Measurements from ENCODE around the gene SGMS1.

SGMS1 gene

DNA sequence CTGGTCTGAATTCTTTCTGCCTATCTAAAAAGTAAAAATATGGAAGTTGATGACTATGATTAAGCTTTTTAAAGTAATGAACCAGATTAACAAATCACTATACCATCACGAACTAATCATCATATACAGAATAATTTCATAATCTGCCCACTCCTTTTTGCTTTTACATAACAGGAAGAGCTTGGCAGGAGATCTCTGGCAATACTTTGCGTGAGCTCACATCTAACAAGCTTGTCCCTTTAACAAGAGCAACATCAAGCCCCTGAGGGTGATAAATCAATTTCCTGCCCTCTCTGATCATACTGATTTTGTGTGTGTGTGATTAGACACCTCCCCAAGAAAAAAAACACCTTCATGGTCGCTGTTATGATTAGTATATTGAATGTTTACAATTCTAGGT is 228.9 kb downstream of the SGMS1 start:
- TF ChIP-seq, protein P1, sequence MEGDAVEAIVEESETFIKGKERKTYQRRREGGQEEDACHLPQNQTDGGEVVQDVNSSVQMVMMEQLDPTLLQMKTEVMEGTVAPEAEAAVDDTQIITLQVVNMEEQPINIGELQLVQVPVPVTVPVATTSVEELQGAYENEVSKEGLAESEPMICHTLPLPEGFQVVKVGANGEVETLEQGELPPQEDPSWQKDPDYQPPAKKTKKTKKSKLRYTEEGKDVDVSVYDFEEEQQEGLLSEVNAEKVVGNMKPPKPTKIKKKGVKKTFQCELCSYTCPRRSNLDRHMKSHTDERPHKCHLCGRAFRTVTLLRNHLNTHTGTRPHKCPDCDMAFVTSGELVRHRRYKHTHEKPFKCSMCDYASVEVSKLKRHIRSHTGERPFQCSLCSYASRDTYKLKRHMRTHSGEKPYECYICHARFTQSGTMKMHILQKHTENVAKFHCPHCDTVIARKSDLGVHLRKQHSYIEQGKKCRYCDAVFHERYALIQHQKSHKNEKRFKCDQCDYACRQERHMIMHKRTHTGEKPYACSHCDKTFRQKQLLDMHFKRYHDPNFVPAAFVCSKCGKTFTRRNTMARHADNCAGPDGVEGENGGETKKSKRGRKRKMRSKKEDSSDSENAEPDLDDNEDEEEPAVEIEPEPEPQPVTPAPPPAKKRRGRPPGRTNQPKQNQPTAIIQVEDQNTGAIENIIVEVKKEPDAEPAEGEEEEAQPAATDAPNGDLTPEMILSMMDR (IDR thresholded peaks at IDR 0.05; ENCODE audit: insufficient read depth, low read depth, low read length, missing control alignments) = no peak
- no peak for DNase-seq (ENCODE audit: low read depth)
- no peak overlapping the region for H3K4me3 ChIP-seq (ENCODE audit: low read depth, low read length)

DNA sequence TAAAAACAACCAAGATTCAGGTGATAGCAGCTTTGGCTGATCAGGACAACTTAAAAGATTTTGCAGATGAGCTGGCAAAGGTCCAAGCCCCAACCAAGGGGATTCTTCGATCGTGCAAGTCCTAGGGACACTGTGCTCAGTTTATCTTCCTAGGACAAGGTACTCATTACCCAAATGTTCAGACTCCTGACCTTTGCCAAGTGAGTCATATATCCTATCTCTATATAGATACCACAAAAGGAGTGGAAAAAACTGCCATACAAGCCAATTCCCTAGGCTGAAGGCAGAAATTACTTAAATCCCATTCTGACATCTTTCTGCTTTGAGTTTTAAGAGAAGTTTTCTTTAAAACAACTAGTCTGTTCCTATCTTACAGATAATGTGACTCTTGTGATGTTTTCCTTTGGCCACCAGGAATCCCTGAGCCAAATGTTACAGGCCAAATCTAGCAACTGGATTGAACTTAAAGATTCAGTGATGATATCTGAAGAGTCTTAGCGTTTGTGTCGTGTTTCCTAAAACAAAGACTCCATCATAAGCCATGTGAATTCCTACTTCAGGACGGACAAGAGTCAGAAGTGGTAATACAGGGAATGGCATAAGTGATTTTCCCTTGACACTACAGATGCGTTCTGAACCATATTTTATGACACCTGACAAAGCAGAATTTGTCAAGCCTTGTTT is 229.8 kb downstream of the SGMS1 start:
- H3K4me3 ChIP-seq (ENCODE audit: low read depth, low read length) = no peak overlapping the region
- no peak for DNase-seq (ENCODE audit: low read depth)
- TF ChIP-seq, protein P1 (IDR thresholded peaks at IDR 0.05; ENCODE audit: insufficient read depth, low read depth, low read length, missing control alignments) = no peak

- no peak overlapping the region for H3K4me3 ChIP-seq (ENCODE audit: low read depth, low read length)
- TF ChIP-seq, protein P1 (IDR thresholded peaks at IDR 0.05; ENCODE audit: insufficient read depth, low read depth, low read length, missing control alignments) = no peak
- no peak for DNase-seq (ENCODE audit: low read depth)
Measured at GRCh38 chr10:50392966-50393718, 230.6 kb downstream of the SGMS1 start.

DNA sequence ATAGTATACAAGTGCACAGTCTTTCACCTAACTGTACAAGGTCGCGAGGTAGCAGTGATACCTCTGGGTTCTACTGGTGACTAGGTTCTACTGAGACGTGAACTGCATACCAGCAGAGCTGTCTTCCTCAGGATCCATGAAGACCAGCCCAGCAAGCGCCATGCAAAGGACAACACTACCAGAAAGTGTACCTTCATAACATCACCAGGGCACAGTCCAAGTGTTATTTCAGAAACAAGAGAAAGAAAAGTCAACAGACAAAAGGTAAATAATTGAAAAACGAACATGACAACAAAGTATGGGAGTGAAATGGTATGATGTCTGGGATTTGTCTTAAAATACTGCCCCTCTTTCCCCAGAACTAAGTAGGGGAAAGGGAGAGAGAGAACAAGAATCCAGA is 231.3 kb downstream of the SGMS1 start:
- TF ChIP-seq, protein P1 (IDR thresholded peaks at IDR 0.05; ENCODE audit: insufficient read depth, low read depth, low read length, missing control alignments) = no peak
- H3K4me3 ChIP-seq (ENCODE audit: low read depth, low read length) = no peak overlapping the region
- DNase-seq (ENCODE audit: low read depth) = no peak

DNA sequence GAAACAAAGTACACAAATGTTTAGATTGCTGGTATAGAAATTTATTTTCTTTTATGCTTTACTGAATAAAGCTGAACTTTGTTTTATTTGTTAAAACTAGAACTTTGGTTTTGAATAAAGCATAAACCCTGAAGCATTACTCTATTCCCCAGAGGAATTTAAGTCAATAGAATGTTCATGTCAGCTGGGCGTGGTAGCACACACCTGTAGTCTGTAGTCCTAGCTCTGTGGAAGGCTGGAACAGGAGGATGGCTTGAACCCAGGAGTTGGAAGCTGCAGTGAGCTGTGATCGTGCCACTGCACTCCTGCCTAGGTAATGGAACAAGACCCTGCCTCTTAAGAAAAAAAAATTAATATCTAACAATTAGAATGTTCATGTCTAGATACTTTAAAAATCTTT is 233.5 kb downstream of the SGMS1 start:
- TF ChIP-seq, protein P1 (IDR thresholded peaks at IDR 0.05; ENCODE audit: insufficient read depth, low read depth, low read length, missing control alignments) = no peak
- no peak overlapping the region for H3K4me3 ChIP-seq (ENCODE audit: low read depth, low read length)
- no peak for DNase-seq (ENCODE audit: low read depth)

GRCh38 chr10:50388181-50388580 is 235.6 kb downstream of the SGMS1 start:
- no peak for DNase-seq (ENCODE audit: low read depth)
- TF ChIP-seq, protein P1 (IDR thresholded peaks at IDR 0.05; ENCODE audit: insufficient read depth, low read depth, low read length, missing control alignments) = no peak
- no peak overlapping the region for H3K4me3 ChIP-seq (ENCODE audit: low read depth, low read length)
